Neural progenitor cell (in vitro differentiated cells): ENCODE results near the gene ARHGAP30. TPM values are rescaled to one million over a fixed set of nuclear protein-coding genes. Genes with fewer than 3 reads are reported as not detected.

Source experiments
- DNase-seq: peaks from one replicate; pipeline ENCODE4 v3.0.0-alpha.2; 2016; ENCODE audit warnings: low spot score
- H2AFZ ChIP-seq: fragments of 200-600 bp; sonication (generic); replicated peaks from 2 replicates; pipeline ENCODE4 v1.6.1; 2016; ENCODE audit warnings: antibody characterized with exemption
- H3F3A ChIP-seq: fragments of 200-600 bp; sonication (generic); 2 replicates; pipeline ENCODE4 v1.6.1; 2016; ENCODE audit warnings: antibody characterized with exemption, low read depth
- H3K27ac ChIP-seq: fragments of 200-600 bp; sonication (generic); 2 replicates; pipeline ENCODE4 v1.5.1; 2016; ENCODE audit warnings: mild to moderate bottlenecking
- H3K27me3 ChIP-seq: fragments of 200-600 bp; sonication (generic); 2 replicates; pipeline ENCODE4 v1.6.1; 2016; ENCODE audit warnings: mild to moderate bottlenecking, moderate library complexity
- H3K36me3 ChIP-seq: fragments of 200-600 bp; sonication (generic); 2 replicates; pipeline ENCODE4 v1.5.1; 2016
- H3K4me1 ChIP-seq: fragments of 200-600 bp; sonication (generic); 2 replicates; pipeline ENCODE4 v1.6.1; 2016; ENCODE audit warnings: mixed run types
- H3K4me2 ChIP-seq: fragments of 200-600 bp; sonication (generic); 2 replicates; pipeline ENCODE4 v1.6.1; 2016
- H3K4me3 ChIP-seq: fragments of 200-600 bp; sonication (generic); 2 replicates; pipeline ENCODE4 v1.5.1; 2016
- H3K79me2 ChIP-seq: fragments of 200-600 bp; sonication (generic); 2 replicates; pipeline ENCODE4 v1.6.1; 2016; ENCODE audit warnings: low read depth
- H3K9ac ChIP-seq: fragments of 200-600 bp; sonication (generic); 2 replicates; pipeline ENCODE4 v1.6.1; 2016
- H3K9me3 ChIP-seq: fragments of 200-600 bp; sonication (generic); 2 replicates; pipeline ENCODE4 v1.5.1; 2016; ENCODE audit warnings: low read depth
- H4K20me1 ChIP-seq: fragments of 200-600 bp; sonication (generic); 2 replicates; pipeline ENCODE4 v1.6.1; 2016; ENCODE audit warnings: low read depth
- H3K27ac Mint-ChIP-seq: 3 replicates; pipeline ENCODE4 v1.8.0; 2021; ENCODE audit warnings: mixed read lengths
- H3K27me3 Mint-ChIP-seq: 2 replicates; pipeline ENCODE4 v1.8.0; 2022; ENCODE audit warnings: low read depth, mild to moderate bottlenecking, inconsistent platforms, moderate library complexity, mixed read lengths; ENCODE audit not compliant: insufficient read depth
- H3K36me3 Mint-ChIP-seq: 3 replicates; pipeline ENCODE4 v1.8.0; 2021; ENCODE audit warnings: mixed read lengths
- H3K4me1 Mint-ChIP-seq: 3 replicates; pipeline ENCODE4 v1.8.0; 2021; ENCODE audit warnings: mixed read lengths
- H3K4me3 Mint-ChIP-seq: 3 replicates; pipeline ENCODE4 v1.8.0; 2021; ENCODE audit warnings: mild to moderate bottlenecking, moderate library complexity, mixed read lengths
- H3K9me3 Mint-ChIP-seq: 3 replicates; pipeline ENCODE4 v1.8.0; 2020; ENCODE audit warnings: mixed read lengths
- CTCF ChIP-seq: fragments of 200-600 bp; sonication (generic); IDR thresholded peaks from 2 replicates; pipeline ENCODE4 v1.5.1; 2017; ENCODE audit warnings: antibody characterized with exemption, mild to moderate bottlenecking
- EZH2 ChIP-seq: fragments of 200-600 bp; sonication (generic); IDR thresholded peaks from 2 replicates; pipeline ENCODE4 v1.6.1; 2017; ENCODE audit warnings: antibody characterized with exemption, mild to moderate bottlenecking, moderate library complexity
- EZH2phosphoT487 ChIP-seq: fragments of 200-600 bp; sonication (generic); IDR thresholded peaks from 2 replicates; pipeline ENCODE4 v1.6.1; 2017; ENCODE audit warnings: antibody characterized with exemption
- small RNA-seq: library from RNA; depleted of rRNA; stranded (forward); fragments of <200 nt; gene quantifications from one replicate; pipeline ENCODE3, GENCODE V24; 2015
- total RNA-seq: library from RNA; depleted of rRNA; stranded (reverse); fragments of >200 nt; gene quantifications from 2 replicates; pipeline ENCODE4 v1.2.3, GENCODE V29; 2015; ENCODE audit warnings: low replicate concordance

The ARHGAP30 gene
- total RNA-seq, 1 donor from 2014 or later, result not detected

- no peak overlapping the region for H3K27ac Mint-ChIP-seq
- no peak overlapping the region for H2AFZ ChIP-seq
- no peak overlapping the region for H3K4me3 Mint-ChIP-seq
- no peaks in the 10 kb centered on the region for H3K36me3 Mint-ChIP-seq
- H3K36me3 ChIP-seq, result no peaks in the 10 kb centered on the region
- H3K4me2 ChIP-seq, result no peak overlapping the region
- peaks cover 7% of the 10 kb centered on the region for H3F3A ChIP-seq
- H3K27ac ChIP-seq, result no peak overlapping the region
- H3K4me1 ChIP-seq, result no peaks in the 10 kb centered on the region
- no peaks in the 10 kb centered on the region for H3K27me3 ChIP-seq
- no peaks in the 10 kb centered on the region for H3K27me3 Mint-ChIP-seq
- H4K20me1 ChIP-seq, result no peaks in the 10 kb centered on the region
- no peak overlapping the region for H3K4me3 ChIP-seq
- peaks cover 9% of the 10 kb centered on the region for H3K4me1 Mint-ChIP-seq
- no peaks in the 10 kb centered on the region for H3K9me3 ChIP-seq
- H3K79me2 ChIP-seq, result no peaks in the 10 kb centered on the region
- no peak overlapping the region for H3K9ac ChIP-seq
- peaks cover 2% of the 10 kb centered on the region for H3K9me3 Mint-ChIP-seq
- DNase-seq, result peak; percentile 49
- TF ChIP-seq EZH2phosphoT487 (no peak), CTCF (peak; percentile 54), EZH2 (no peak)
Observed at GRCh38 chr1:160997323-160998038, 72.2 kb downstream of the ARHGAP30 start.

Small RNA genes within 50 kb of the gene (small RNA-seq; reads per million reads assigned to genes)
- gene AL591806.2, result not detected

Other genes with a start within 250 kb of the ARHGAP30 start
- gene CD244, start 207.0 kb downstream of the ARHGAP30 start, total RNA-seq, result not detected in 2 replicates
- not detected in 2 replicates for gene ITLN1, start 184.7 kb downstream of the ARHGAP30 start, total RNA-seq
- not detected in 2 replicates for gene ITLN2, start 115.1 kb downstream of the ARHGAP30 start, total RNA-seq
- 60.0 and 69.3 TPM in 2 replicates for gene F11R, start 48.7 kb downstream of the ARHGAP30 start, total RNA-seq
- 29.9 and 59.9 TPM in 2 replicates for gene TSTD1, start 30.9 kb downstream of the ARHGAP30 start, total RNA-seq
- gene USF1, start 23.9 kb downstream of the ARHGAP30 start, total RNA-seq, result 74.4 and 103 TPM in 2 replicates
- gene NECTIN4, start 19.7 kb upstream of the ARHGAP30 start, total RNA-seq, result 0.06 TPM in 1 of 2 replicates, not detected in the other
- gene KLHDC9, start 28.5 kb upstream of the ARHGAP30 start, total RNA-seq, result 12.6 and 22.6 TPM in 2 replicates
- gene PFDN2, start 48.1 kb upstream of the ARHGAP30 start, total RNA-seq, result 57.6 and 74.1 TPM in 2 replicates
- gene NIT1, start 48.2 kb upstream of the ARHGAP30 start, total RNA-seq, result 39.5 and 46.3 TPM in 2 replicates
- 29.7 and 34.8 TPM in 2 replicates for gene DEDD, start 62.8 kb upstream of the ARHGAP30 start, total RNA-seq
- gene UFC1, start 84.1 kb upstream of the ARHGAP30 start, total RNA-seq, result 114 and 133 TPM in 2 replicates
- gene USP21, start 89.6 kb upstream of the ARHGAP30 start, total RNA-seq, result 6.7 and 19.0 TPM in 2 replicates
- 18.3 and 42.4 TPM in 2 replicates for gene PPOX, start 96.5 kb upstream of the ARHGAP30 start, total RNA-seq
- 9.5 and 36.5 TPM in 2 replicates for gene B4GALT3, start 107.6 kb upstream of the ARHGAP30 start, total RNA-seq
- gene ADAMTS4, start 129.2 kb upstream of the ARHGAP30 start, total RNA-seq, result 1.3 and 5.4 TPM in 2 replicates
- 105 and 107 TPM in 2 replicates for gene NDUFS2, start 132.5 kb upstream of the ARHGAP30 start, total RNA-seq
- 0.34 TPM in 1 of 2 replicates, not detected in the other for gene FCER1G, start 145.4 kb upstream of the ARHGAP30 start, total RNA-seq
- not detected in 2 replicates for gene APOA2, start 153.7 kb upstream of the ARHGAP30 start, total RNA-seq
- gene TOMM40L, start 156.2 kb upstream of the ARHGAP30 start, total RNA-seq, result 7.2 and 9.8 TPM in 2 replicates
- gene NR1I3, start 168.3 kb upstream of the ARHGAP30 start, total RNA-seq, result not detected in 2 replicates
- gene PCP4L1, start 188.9 kb upstream of the ARHGAP30 start, total RNA-seq, result 0.46 and 0.69 TPM in 2 replicates
- 1.1 and 2.0 TPM in 2 replicates for gene MPZ, start 240.1 kb upstream of the ARHGAP30 start, total RNA-seq
- 61.2 and 95.7 TPM in 2 replicates for gene SDHC, start 244.5 kb upstream of the ARHGAP30 start, total RNA-seq